Spinal cord (tissue), 10 donors: ENCODE measurements around the gene CCDC61. TPM values are rescaled to one million over a fixed set of nuclear protein-coding genes. Genes with fewer than 3 reads are reported as not detected.

Experiments used
- DNase-seq, 6 donors: peaks; one replicate each; pipeline versions ENCODE4 v3.0.0 to v3.0.0-alpha.2; 2013 to 2015; ENCODE audit warnings: low spot score in 6 of 6, low read depth in 4 of 6
- H3K27ac ChIP-seq: one replicate; pipeline ENCODE4 v1.5.1; 2013; ENCODE audit warnings: low read depth, low read length, control low read depth
- H3K27me3 ChIP-seq: one replicate; pipeline ENCODE4 v1.6.1; 2013; ENCODE audit warnings: low read length; ENCODE audit not compliant: control insufficient read depth, insufficient read depth
- H3K36me3 ChIP-seq: one replicate; pipeline ENCODE4 v1.6.1; 2013; ENCODE audit warnings: low read length; ENCODE audit not compliant: control insufficient read depth, insufficient read depth
- H3K4me1 ChIP-seq: one replicate; pipeline ENCODE4 v1.6.1; 2013; ENCODE audit warnings: low read length; ENCODE audit not compliant: control insufficient read depth, insufficient read depth
- H3K4me3 ChIP-seq: one replicate; pipeline ENCODE4 v1.5.1; 2013; ENCODE audit warnings: low read depth, low read length, control low read depth
- H3K9me3 ChIP-seq: one replicate; pipeline ENCODE4 v1.6.1; 2013; ENCODE audit warnings: low read length; ENCODE audit not compliant: control insufficient read depth, insufficient read depth
- WGBS: methylation state at CpG from one replicate; pipeline ENCODE4 v1.1.5; 2013; ENCODE audit warnings: missing lambda C conversion rate; ENCODE audit not compliant: insufficient coverage; 5-methylcytosine and 5-hydroxymethylcytosine counted together
- polyA plus RNA-seq, 2 donors: library from polyadenylated mRNA; unstranded; fragments of 120-200 nt; gene quantifications; one replicate each; pipeline ENCODE4 v1.2.1, GENCODE V29; 2013; ENCODE audit not compliant: insufficient read length in 2 of 2
- total RNA-seq, 2 donors: library from RNA; depleted of rRNA in 1 of 2; stranded (reverse); fragments of 120-200 nt in 1 of 2; fragments of >200 nt in 1 of 2; gene quantifications; one replicate each; pipeline versions ENCODE4 v1.2.3 to v1.2.4, GENCODE V29; 2013 to 2014
- donor health status: healthy.

Gene CCDC61
- total and polyA plus RNA-seq, 4 donors = 9.4 to 21.3 (median 14.7) TPM

DNA sequence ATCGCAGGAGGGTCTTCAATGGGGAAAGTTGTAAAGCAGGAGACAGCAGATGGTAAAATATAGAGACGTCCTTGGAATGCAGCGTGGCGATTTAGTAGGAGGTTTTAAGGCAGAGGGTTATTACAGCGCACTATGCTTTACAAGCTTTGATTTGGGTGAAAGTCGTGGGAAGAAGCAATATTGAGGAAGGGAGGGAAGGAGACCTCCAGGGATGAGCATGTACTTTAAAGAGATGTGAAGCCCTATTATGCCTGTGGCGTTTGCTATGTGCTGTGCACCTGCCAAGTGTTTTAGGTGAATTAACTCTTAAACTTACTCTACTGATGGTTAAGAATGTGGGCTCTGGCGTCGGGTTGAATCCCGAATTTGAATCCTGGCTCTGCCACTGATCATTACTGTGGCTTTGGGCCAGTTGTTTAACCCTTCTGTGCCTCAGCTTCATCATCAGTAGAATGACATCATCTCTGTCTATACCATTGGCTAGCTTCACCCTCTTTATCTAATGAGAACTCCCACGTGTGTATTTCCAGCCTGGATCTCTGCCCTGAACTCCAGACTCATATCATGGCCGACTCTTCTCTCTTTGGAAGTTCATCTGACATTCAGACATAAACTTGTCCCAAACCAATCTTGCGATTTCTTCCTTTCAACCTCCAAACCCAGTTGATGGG is 583 bp downstream of the CCDC61 start:
- H3K9me3 ChIP-seq = no peaks in the 10 kb centered on the region
- DNase-seq = no peak
- peak overlapping the region; percentile 84 for H3K4me3 ChIP-seq
- peaks cover 8% of the 10 kb centered on the region for H3K36me3 ChIP-seq
- peak overlapping the region; percentile 69 for H3K27ac ChIP-seq
- peaks cover 15% of the 10 kb centered on the region for H3K4me1 ChIP-seq
- no peaks in the 10 kb centered on the region for H3K27me3 ChIP-seq
- WGBS = 9% methylated on average over 11 of the region's 13 CpGs

- no peaks in the 10 kb centered on the region for H3K9me3 ChIP-seq
- WGBS = 96% methylated on average over 8 of the region's 8 CpGs
- H3K27me3 ChIP-seq = no peaks in the 10 kb centered on the region
- H3K27ac ChIP-seq = no peak overlapping the region
- H3K4me1 ChIP-seq = peaks cover 21% of the 10 kb centered on the region
- no peak for DNase-seq
- peaks cover 8% of the 10 kb centered on the region for H3K36me3 ChIP-seq
- no peak overlapping the region for H3K4me3 ChIP-seq
Measured at GRCh38 chr19:45996933-45997332, 1.7 kb downstream of the CCDC61 start.

- H3K27ac ChIP-seq = no peak overlapping the region
- H3K27me3 ChIP-seq = no peaks in the 10 kb centered on the region
- no peak overlapping the region for H3K4me3 ChIP-seq
- H3K9me3 ChIP-seq = no peaks in the 10 kb centered on the region
- DNase-seq = no peak
- 86% methylated on average over 4 of the region's 4 CpGs for WGBS
- peaks cover 21% of the 10 kb centered on the region for H3K4me1 ChIP-seq
- H3K36me3 ChIP-seq = peaks cover 16% of the 10 kb centered on the region
Measured at GRCh38 chr19:45998834-45999233, 3.6 kb downstream of the CCDC61 start.

DNA sequence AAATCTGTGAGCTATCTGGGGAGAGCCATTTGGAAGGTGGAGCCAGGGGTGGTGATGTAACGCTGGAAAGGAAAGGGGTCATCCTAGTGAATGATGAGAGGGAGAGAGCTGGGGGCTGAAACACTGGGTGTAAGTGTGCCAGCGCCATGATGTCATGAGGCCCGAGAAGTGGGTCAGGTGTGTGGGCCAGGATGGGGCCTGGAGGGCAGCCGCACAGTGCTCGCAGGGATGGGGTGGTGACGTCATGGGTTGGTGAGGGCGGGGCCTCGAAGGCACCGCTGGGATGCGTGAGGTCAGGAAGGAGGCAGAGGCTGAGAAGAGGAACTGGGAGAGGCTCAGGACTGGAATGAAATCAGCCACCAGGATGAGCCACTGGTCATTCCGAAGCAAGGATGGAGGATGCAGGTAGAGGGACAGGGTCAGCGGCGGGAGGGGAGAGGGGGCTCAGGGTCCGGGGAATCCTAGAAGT is 4.4 kb downstream of the CCDC61 start:
- Histone ChIP-seq H3K4me3 (peak overlapping the region; percentile 36), H3K4me1 (peaks cover 21% of the 10 kb centered on the region), H3K9me3 (no peaks in the 10 kb centered on the region), H3K36me3 (peaks cover 19% of the 10 kb centered on the region), H3K27me3 (no peaks in the 10 kb centered on the region), H3K27ac (no peak overlapping the region)
- DNase-seq = peak in 2 of 6 donors; percentile 47 to 87
- 9% methylated on average over 14 of the region's 14 CpGs for WGBS

DNA sequence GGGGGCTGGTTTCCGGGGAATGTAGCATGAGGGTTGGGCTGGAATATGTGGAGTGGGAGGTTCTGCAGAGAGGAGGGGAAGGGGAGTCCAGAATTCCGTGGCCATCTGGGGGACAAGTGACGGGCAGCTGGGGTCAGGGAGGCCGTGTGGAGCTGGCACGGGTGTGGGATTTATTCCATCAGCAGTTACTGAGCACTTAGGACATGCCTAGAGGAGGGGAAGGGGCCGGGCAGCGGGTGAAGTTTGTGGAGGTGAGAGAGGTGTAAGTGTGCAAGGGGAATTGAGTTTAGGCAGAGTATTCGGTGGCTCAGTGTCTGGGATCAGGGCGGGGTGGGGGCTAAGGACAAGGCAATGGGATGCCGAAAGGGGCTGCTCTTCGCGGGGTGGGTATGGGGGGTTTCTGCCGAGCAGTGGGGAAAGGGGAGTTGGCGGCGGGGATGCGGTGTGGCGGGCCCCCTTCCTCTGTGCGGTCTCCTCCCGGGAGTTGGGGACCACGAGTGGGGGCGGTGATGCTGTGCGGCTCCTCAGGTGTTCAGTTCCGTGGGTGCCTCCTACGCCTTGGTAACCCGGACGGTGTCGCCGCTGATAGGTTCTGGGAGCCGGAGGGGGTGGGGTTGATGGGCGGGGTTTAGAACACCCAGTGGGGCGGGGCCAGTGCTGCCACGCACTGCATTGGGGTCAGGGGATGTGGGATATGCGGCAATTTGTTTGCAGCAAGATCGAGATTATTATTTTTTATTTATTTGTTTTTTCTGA is 5.4 kb downstream of the CCDC61 start:
- Histone ChIP-seq H3K4me3 (peak overlapping the region; percentile 36), H3K27ac (no peak overlapping the region), H3K27me3 (no peaks in the 10 kb centered on the region), H3K9me3 (no peaks in the 10 kb centered on the region), H3K36me3 (peaks cover 21% of the 10 kb centered on the region), H3K4me1 (peaks cover 21% of the 10 kb centered on the region)
- DNase-seq = peak in 3 of 6 donors; percentile 55 to 94 (median 77)
- WGBS = 1% methylated on average over 27 of the region's 34 CpGs

GRCh38 chr19:46002678-46003275 is 7.5 kb downstream of the CCDC61 start:
- no peaks in the 10 kb centered on the region for H3K9me3 ChIP-seq
- H3K4me3 ChIP-seq = no peak overlapping the region
- DNase-seq = no peak
- no peaks in the 10 kb centered on the region for H3K27me3 ChIP-seq
- H3K27ac ChIP-seq = no peak overlapping the region
- peaks cover 26% of the 10 kb centered on the region for H3K4me1 ChIP-seq
- peaks cover 29% of the 10 kb centered on the region for H3K36me3 ChIP-seq
- WGBS = 96% methylated on average over 12 of the region's 15 CpGs

DNA sequence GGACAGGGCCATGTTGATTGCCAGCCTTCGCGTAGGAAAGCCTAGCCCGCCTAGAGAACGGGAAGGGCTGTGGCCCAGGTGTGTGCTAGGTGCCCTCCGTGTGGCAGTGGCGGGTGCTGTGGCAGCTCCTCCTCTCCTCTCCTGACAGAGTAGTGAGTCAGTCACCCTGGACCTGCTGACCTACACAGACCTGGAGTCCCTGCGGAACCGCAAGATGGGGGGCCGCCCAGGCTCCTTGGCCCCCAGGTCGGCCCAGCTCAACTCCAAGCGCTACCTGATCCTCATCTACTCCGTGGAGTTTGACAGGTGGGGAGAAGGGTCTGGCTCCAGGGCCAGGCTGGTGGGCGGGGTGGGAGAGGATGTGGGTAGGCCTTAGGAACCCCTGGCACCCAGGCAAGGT is 11.1 kb downstream of the CCDC61 start:
- no peak for DNase-seq
- Histone ChIP-seq H3K4me3 (no peak overlapping the region), H3K4me1 (peaks cover 21% of the 10 kb centered on the region), H3K9me3 (no peaks in the 10 kb centered on the region), H3K36me3 (peaks cover 51% of the 10 kb centered on the region), H3K27ac (no peak overlapping the region), H3K27me3 (no peaks in the 10 kb centered on the region)
- 93% methylated on average over 12 of the region's 13 CpGs for WGBS

DNA sequence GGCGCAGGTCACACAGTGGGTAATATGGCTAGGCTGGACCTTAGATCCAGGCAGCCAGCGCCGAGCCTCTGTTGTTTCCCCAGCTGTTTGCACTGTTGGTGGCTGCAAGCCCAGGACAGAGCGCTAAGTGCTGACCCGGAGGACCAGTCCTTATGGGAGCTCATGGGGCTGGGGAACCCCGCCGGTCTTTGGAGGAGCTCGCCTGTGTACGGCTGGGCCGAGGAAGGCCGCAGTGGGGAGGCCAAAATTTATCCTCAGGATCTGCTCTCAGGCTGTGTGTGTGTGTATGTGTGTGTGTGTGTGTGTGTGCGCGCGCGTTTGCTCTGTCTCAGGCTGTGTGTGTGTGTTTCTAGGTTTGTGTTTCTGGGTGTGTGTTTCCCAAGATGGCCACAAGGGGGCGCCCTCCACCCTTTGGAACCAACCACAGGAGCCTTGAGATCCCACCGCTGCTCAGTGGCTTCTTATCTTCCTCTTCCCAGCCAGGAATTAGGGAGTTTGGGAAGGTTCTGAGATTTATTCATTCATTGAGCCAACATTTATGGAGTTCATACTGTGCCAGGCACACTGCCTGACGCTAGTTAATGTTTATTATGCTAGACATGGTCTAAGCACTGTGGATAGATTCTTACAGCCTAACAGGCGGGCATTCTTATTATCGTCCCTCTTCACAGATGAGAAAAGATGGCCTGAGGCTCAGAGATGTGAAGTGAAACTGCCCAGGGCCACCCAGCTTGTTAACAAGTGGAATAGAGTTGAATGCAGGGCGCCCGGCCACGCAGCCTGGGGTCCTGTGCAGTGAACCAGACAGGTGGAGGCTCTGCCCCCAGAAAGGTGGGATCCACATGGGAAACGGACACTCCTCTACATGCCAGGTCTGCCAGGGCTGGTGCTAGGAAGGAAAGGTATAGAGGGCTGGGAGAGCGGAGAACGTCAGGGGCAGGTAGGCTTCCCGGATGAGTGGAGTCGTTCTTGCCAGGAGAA is 14.6 kb downstream of the CCDC61 start:
- Histone ChIP-seq H3K36me3 (peaks cover 40% of the 10 kb centered on the region), H3K27me3 (peaks cover 8% of the 10 kb centered on the region), H3K4me1 (peaks cover 24% of the 10 kb centered on the region), H3K9me3 (no peaks in the 10 kb centered on the region), H3K4me3 (no peak overlapping the region), H3K27ac (no peak overlapping the region)
- WGBS = 58% methylated on average over 20 of the region's 28 CpGs
- DNase-seq = peak in 3 of 6 donors; percentile 71 to 94 (median 92)

DNA sequence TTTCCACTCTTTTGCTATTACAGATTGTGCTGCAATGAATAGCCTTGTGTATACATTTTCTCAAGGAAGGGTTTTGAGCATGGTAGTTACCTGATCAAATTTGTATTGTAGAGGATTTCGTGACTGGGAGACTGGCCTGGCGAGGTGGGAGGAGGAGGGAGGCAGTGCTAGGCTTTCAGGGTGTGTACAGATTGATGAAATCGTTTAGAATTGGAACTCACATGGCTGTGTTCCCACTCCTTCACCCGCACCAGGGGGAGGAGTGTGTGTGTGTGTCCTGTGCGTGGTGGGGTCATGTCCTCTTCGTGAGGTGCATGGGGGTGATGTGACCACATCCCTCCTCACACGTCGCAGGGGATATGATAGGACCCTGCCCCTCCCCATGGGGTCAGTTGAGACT is 19.3 kb downstream of the CCDC61 start:
- Histone ChIP-seq H3K27me3 (peaks cover 18% of the 10 kb centered on the region), H3K9me3 (no peaks in the 10 kb centered on the region), H3K4me1 (peaks cover 32% of the 10 kb centered on the region), H3K4me3 (no peak overlapping the region), H3K27ac (no peak overlapping the region), H3K36me3 (peaks cover 40% of the 10 kb centered on the region)
- peak in 1 of 6 donors; percentile 22 for DNase-seq
- 33% methylated on average over 3 of the region's 8 CpGs for WGBS
